Measurements from ENCODE around the gene MAGEA4. TPM values are rescaled to one million over a fixed set of nuclear protein-coding genes. Genes with fewer than 3 reads are reported as not detected.

MAGEA4 gene
- total RNA-seq, 3 donors from 2014 or later: not detected

DNA sequence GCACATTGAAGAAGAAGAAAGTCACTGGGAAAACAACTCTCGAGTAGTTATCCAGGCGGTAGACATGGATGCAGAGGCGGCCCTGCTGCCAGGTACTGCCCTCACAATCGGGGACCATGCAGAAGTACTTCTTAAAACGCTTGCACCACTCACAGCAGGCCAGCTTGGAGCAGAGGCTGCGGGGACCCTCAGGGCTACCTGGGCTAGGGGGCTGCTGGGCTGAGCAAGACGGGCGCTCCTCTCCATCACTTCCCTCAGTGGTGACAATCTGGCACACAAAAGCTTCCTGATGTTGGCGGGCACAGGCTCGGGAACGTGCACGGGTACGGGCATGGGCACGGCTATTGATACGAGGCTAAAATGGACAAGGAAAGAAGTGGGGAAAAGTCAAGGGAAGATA, 42.0 kb downstream of the MAGEA4 start:
- intact Hi-C loops (cut with DNase I; ENCODE audit: low total_unique reads): no loop called here
- Histone ChIP-seq H3K27ac (no peak overlapping the region), H3K27me3 (peaks cover 0 to 10% of the 10 kb centered on the region in 2 donors), H3K4me3 (no peak overlapping the region), H3K36me3 (no peaks in the 10 kb centered on the region), H3K9me3 (no peaks in the 10 kb centered on the region), H3K4me1 (no peaks in the 10 kb centered on the region)
- TF ChIP-seq, protein P1, sequence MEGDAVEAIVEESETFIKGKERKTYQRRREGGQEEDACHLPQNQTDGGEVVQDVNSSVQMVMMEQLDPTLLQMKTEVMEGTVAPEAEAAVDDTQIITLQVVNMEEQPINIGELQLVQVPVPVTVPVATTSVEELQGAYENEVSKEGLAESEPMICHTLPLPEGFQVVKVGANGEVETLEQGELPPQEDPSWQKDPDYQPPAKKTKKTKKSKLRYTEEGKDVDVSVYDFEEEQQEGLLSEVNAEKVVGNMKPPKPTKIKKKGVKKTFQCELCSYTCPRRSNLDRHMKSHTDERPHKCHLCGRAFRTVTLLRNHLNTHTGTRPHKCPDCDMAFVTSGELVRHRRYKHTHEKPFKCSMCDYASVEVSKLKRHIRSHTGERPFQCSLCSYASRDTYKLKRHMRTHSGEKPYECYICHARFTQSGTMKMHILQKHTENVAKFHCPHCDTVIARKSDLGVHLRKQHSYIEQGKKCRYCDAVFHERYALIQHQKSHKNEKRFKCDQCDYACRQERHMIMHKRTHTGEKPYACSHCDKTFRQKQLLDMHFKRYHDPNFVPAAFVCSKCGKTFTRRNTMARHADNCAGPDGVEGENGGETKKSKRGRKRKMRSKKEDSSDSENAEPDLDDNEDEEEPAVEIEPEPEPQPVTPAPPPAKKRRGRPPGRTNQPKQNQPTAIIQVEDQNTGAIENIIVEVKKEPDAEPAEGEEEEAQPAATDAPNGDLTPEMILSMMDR (IDR thresholded peaks at IDR 0.05): no peak
- TF ChIP-seq POLR2A (IDR thresholded peaks at IDR 0.05): no peak
- no peak for TF ChIP-seq POLR2AphosphoS5 (IDR thresholded peaks at IDR 0.05)
- no peak for DNase-seq (ENCODE audit: low spot score in 2 of 2)

GRCh38 chrX:151958101-151958500, 45.4 kb downstream of the MAGEA4 start:
- TF ChIP-seq, protein P1 (IDR thresholded peaks at IDR 0.05): no peak
- TF ChIP-seq POLR2AphosphoS5 (IDR thresholded peaks at IDR 0.05) (no peak), POLR2A (IDR thresholded peaks at IDR 0.05) (no peak)
- intact Hi-C loops (cut with DNase I; ENCODE audit: low total_unique reads): no loop called here
- Histone ChIP-seq H3K4me1 (no peaks in the 10 kb centered on the region), H3K27me3 (peaks cover 0 to 7% of the 10 kb centered on the region in 2 donors), H3K4me3 (no peak overlapping the region), H3K36me3 (no peaks in the 10 kb centered on the region), H3K9me3 (no peaks in the 10 kb centered on the region), H3K27ac (no peak overlapping the region)
- no peak for DNase-seq (ENCODE audit: low spot score in 2 of 2)

DNA sequence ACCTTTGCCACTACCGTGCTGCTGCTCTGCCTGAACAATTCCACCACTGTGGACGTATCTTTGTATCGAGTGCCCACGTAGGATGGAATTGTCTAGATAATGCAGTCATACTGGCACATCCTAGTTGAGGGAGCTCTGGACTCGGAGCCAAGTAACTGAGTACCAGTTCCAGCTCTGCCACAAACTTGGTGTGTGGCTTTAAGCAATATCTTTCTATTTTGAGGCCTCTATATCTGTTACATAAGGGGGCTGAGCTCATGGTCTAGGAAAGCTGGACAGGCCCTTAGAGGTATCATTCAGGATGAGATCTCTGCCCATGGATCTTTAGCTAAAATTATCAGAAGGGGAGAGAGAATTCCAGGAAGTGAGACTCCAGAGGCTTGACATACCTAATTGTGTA, 49.3 kb downstream of the MAGEA4 start:
- Histone ChIP-seq H3K9me3 (no peaks in the 10 kb centered on the region), H3K4me3 (no peak overlapping the region), H3K4me1 (no peaks in the 10 kb centered on the region), H3K27ac (no peak overlapping the region), H3K27me3 (peaks cover 0 to 8% of the 10 kb centered on the region in 2 donors), H3K36me3 (no peaks in the 10 kb centered on the region)
- DNase-seq (ENCODE audit: low spot score in 2 of 2): no peak
- TF ChIP-seq, protein P1 (IDR thresholded peaks at IDR 0.05): no peak
- TF ChIP-seq POLR2AphosphoS5 (IDR thresholded peaks at IDR 0.05) (no peak), POLR2A (IDR thresholded peaks at IDR 0.05) (no peak)
- intact Hi-C loops (cut with DNase I; ENCODE audit: low total_unique reads): no loop called here

DNA sequence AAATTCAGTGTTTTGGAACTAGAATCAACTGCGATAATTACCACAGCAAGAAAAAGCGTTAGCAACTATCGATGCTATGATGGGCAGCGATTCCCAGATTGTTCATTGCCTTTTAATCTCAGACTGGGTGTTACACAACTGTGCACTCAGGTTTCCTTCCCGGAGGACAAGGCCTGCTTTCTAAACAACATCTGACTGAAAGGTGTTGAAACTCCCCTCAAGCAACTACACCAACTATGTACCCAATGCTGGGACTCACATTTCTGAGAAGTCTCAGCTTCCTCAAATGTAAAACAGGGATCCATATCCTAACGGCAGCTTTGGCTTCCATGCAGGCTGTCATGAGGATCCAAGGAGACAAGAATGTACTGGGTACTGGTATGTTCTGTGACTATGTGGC, 53.5 kb downstream of the MAGEA4 start:
- peaks cover 0 to 14% of the 10 kb centered on the region in 2 donors for H3K27me3 ChIP-seq
- no peak for TF ChIP-seq POLR2A (IDR thresholded peaks at IDR 0.05)
- TF ChIP-seq, protein P1 (IDR thresholded peaks at IDR 0.05): no peak
- no peak for TF ChIP-seq POLR2AphosphoS5 (IDR thresholded peaks at IDR 0.05)
- H3K36me3 ChIP-seq: no peaks in the 10 kb centered on the region
- H3K27ac ChIP-seq: no peak overlapping the region
- no peak for DNase-seq (ENCODE audit: low spot score in 2 of 2)
- H3K9me3 ChIP-seq: no peaks in the 10 kb centered on the region
- no peaks in the 10 kb centered on the region for H3K4me1 ChIP-seq
- intact Hi-C loops (cut with DNase I; ENCODE audit: low total_unique reads): no loop called here
- no peak overlapping the region for H3K4me3 ChIP-seq

DNA sequence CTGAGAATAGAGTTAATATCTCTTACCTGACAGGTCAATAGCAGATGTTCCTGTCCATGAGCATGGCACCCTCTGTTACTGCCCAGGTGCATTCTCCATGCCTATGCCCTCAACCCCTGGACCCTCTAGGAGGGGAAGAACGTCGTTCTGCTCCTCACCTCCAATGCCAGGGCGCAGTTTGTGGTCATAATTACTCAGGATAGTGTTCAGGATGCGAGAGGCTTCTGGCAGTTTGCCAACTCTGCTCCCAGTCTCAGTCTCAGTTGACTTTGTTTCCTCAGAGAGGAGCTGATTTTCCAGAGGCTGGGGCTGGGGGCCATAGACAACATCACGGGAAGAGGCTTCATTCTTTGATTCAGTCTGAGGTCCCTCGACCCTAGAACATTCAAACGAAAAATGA, 57.3 kb downstream of the MAGEA4 start:
- H3K27me3 ChIP-seq: peaks cover 0 to 19% of the 10 kb centered on the region in 2 donors
- no peak for DNase-seq (ENCODE audit: low spot score in 2 of 2)
- H3K4me3 ChIP-seq: no peak overlapping the region
- no peak overlapping the region for H3K27ac ChIP-seq
- no peaks in the 10 kb centered on the region for H3K9me3 ChIP-seq
- no peaks in the 10 kb centered on the region for H3K36me3 ChIP-seq
- H3K4me1 ChIP-seq: no peaks in the 10 kb centered on the region
- TF ChIP-seq POLR2A (IDR thresholded peaks at IDR 0.05) (no peak), POLR2AphosphoS5 (IDR thresholded peaks at IDR 0.05) (no peak)
- TF ChIP-seq, protein P1 (IDR thresholded peaks at IDR 0.05): no peak
- intact Hi-C loops (cut with DNase I; ENCODE audit: low total_unique reads): no loop called here
